HepG2 (cell line): ENCODE data around the gene GRK5. TPM values are rescaled to one million over a fixed set of nuclear protein-coding genes. Genes with fewer than 3 reads are reported as not detected.

Experiments used
- CENPT ChIP-seq: sonication (generic); formaldehyde crosslinking; IDR thresholded peaks from 2 replicates; pipeline ENCODE4 v1.8.0; 2022; ENCODE audit warnings: low read depth, mild to moderate bottlenecking, moderate library complexity, missing genetic modification reagents
- HMGA1 ChIP-seq: sonication (generic); formaldehyde crosslinking; conservative IDR thresholded peaks from 2 replicates; pipeline ENCODE4 v1.4.0; 2020; ENCODE audit warnings: missing genetic modification reagents
- IRX3 ChIP-seq: sonication (generic); formaldehyde crosslinking; IDR thresholded peaks from 2 replicates; pipeline ENCODE4 v1.8.1; 2023; ENCODE audit warnings: mild to moderate bottlenecking, low read depth, missing genetic modification reagents, borderline replicate concordance
- KDM4B ChIP-seq: sonication (generic); formaldehyde crosslinking; IDR thresholded peaks from 2 replicates; pipeline ENCODE4 v1.4.0; 2020; ENCODE audit warnings: missing genetic modification reagents
- PTBP1 ChIP-seq: fragments of 200-400 bp; formaldehyde crosslinking; IDR thresholded peaks from 2 replicates; pipeline ENCODE4 v1.6.1; 2018; ENCODE audit warnings: low read length, low read depth; ENCODE audit not compliant: poor library complexity, severe bottlenecking
- RNF219 ChIP-seq: sonication (generic); formaldehyde crosslinking; IDR thresholded peaks from 2 replicates; pipeline ENCODE4 v1.5.0; 2020; ENCODE audit warnings: mild to moderate bottlenecking, missing genetic modification reagents
- SPEN ChIP-seq: sonication (generic); formaldehyde crosslinking; IDR thresholded peaks from 2 replicates; pipeline ENCODE4 v1.5.1; 2020; ENCODE audit warnings: low read depth, mild to moderate bottlenecking, missing genetic modification reagents
- TCF7 ChIP-seq: sonication (generic); IDR thresholded peaks from 2 replicates; pipeline ENCODE4 v1.6.1; 2016; ENCODE audit warnings: antibody characterized with exemption, low read depth
- ZNF318 ChIP-seq: sonication (generic); formaldehyde crosslinking; IDR thresholded peaks from 2 replicates; pipeline ENCODE4 v1.4.0; 2020; ENCODE audit warnings: mild to moderate bottlenecking, missing genetic modification reagents
- ZNF367 ChIP-seq: sonication (generic); formaldehyde crosslinking; IDR thresholded peaks from 2 replicates; pipeline ENCODE4 v1.4.0; 2020; ENCODE audit warnings: missing genetic modification reagents, borderline replicate concordance
- ZNF816 ChIP-seq: sonication (generic); formaldehyde crosslinking; IDR thresholded peaks from 2 replicates; pipeline ENCODE4 v1.8.0; 2022; ENCODE audit warnings: missing genetic modification reagents, mild to moderate bottlenecking, borderline replicate concordance
- polyA plus RNA-seq, 8 experiments: library from polyadenylated mRNA; depleted of rRNA in 3 of 8; stranded (reverse) in 7 of 8; unstranded in 1 of 8; fragments of >200 nt; fragmentation: Illumina TruSeq in 4 of 8; extraction: Trizol in 4 of 8; gene quantifications; 2 replicates each; pipeline versions ENCODE4 v1.2.1 to v1.2.3, GENCODE V29; 2011 to 2016; ENCODE audit warnings: low read depth in 4 of 8, missing spikeins in 1 of 8, mixed read lengths in 1 of 8; ENCODE audit not compliant: insufficient read depth in 1 of 8
- total RNA-seq, 5 experiments: library from RNA; depleted of rRNA; stranded (reverse); fragments of >200 nt; fragmentation: Illumina TruSeq; extraction: Trizol; gene quantifications; 2 replicates each; pipeline ENCODE4 v1.2.3, GENCODE V29; 2016; ENCODE audit warnings: low read depth in 1 of 5
- TF ChIP-seq, protein P1 (sequence below): sonication (generic); formaldehyde crosslinking; IDR thresholded peaks from 2 replicates; pipeline ENCODE4 v1.4.0; 2020; ENCODE audit warnings: missing genetic modification reagents
- TF ChIP-seq, protein P2 (sequence below): IDR thresholded peaks from 2 replicates; pipeline ENCODE4 v1.6.1; 2016; ENCODE audit warnings: mild to moderate bottlenecking, missing biosample characterization, missing genetic modification reagents
- TF ChIP-seq, protein P3 (sequence below): sonication (generic); IDR thresholded peaks from 2 replicates; pipeline ENCODE4 v1.6.1; 2016; ENCODE audit warnings: low read depth, borderline replicate concordance

Gene GRK5
- total and polyA plus RNA-seq, 2 of the 13 experiments (the other 11 are each of a cell fraction or from before 2014, with no cell fraction given) = 10.4 to 12.6 TPM

DNA sequence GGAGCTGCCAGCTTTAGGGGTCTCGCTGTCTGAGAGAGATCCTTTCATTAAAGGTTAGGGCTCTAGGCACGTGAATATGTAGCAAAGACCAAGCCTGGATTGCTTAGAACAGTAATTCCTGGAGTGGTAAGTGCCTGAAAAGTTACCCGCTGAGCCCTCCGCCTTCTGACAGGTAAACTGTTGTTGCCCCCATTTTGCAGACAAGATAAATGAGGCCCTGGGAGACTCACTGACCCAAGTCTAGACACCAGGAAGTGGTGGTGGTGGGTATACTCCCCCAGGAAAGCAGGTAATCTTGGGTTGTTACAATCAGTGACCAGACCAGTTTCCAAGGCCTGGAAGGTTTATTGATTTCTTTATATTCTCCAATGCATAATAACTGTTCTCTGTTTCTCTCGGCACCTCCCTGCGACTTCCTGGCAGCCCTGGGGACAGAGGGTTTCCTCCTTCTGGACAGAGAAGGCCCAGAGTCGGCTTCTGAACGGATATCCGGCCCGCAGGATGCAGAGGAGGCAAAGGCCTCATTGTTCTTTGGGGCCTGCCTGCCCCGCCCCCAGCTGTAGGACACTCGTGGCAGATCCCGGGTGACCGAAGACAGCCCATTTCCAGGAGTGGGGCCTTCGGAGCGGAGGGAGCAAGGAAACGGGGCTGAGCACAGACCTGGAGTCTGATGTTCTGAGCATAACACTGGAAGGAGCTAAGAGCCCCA lies 1.3 kb upstream of the GRK5 start (continued):
- TF ChIP-seq ZNF318 (CRISPR knock-in tag) = no peak
- no peak for TF ChIP-seq ZNF367 (CRISPR knock-in tag)
- TF ChIP-seq RNF219 (CRISPR knock-in tag) = no peak
- no peak for TF ChIP-seq ZNF816 (CRISPR knock-in tag)
- TF ChIP-seq PTBP1 = no peak
- no peak for TF ChIP-seq IRX3
- TF ChIP-seq, protein P1, sequence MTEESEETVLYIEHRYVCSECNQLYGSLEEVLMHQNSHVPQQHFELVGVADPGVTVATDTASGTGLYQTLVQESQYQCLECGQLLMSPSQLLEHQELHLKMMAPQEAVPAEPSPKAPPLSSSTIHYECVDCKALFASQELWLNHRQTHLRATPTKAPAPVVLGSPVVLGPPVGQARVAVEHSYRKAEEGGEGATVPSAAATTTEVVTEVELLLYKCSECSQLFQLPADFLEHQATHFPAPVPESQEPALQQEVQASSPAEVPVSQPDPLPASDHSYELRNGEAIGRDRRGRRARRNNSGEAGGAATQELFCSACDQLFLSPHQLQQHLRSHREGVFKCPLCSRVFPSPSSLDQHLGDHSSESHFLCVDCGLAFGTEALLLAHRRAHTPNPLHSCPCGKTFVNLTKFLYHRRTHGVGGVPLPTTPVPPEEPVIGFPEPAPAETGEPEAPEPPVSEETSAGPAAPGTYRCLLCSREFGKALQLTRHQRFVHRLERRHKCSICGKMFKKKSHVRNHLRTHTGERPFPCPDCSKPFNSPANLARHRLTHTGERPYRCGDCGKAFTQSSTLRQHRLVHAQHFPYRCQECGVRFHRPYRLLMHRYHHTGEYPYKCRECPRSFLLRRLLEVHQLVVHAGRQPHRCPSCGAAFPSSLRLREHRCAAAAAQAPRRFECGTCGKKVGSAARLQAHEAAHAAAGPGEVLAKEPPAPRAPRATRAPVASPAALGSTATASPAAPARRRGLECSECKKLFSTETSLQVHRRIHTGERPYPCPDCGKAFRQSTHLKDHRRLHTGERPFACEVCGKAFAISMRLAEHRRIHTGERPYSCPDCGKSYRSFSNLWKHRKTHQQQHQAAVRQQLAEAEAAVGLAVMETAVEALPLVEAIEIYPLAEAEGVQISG (CRISPR knock-in tag) = peak; percentile 26
- TF ChIP-seq HMGA1 (CRISPR knock-in tag) = no peak
- no peak for TF ChIP-seq KDM4B (CRISPR knock-in tag)
- no peak for TF ChIP-seq CENPT
- no peak for TF ChIP-seq TCF7
- TF ChIP-seq SPEN = peak; percentile 73; the same call in 1 of the 2 replicates
- TF ChIP-seq, protein P2, sequence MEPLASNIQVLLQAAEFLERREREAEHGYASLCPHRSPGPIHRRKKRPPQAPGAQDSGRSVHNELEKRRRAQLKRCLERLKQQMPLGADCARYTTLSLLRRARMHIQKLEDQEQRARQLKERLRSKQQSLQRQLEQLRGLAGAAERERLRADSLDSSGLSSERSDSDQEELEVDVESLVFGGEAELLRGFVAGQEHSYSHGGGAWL = no peak
- TF ChIP-seq, protein P3, sequence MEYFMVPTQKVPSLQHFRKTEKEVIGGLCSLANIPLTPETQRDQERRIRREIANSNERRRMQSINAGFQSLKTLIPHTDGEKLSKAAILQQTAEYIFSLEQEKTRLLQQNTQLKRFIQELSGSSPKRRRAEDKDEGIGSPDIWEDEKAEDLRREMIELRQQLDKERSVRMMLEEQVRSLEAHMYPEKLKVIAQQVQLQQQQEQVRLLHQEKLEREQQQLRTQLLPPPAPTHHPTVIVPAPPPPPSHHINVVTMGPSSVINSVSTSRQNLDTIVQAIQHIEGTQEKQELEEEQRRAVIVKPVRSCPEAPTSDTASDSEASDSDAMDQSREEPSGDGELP = peak; percentile 50; the same call in 1 of the 2 replicates
